Measurements from ENCODE around the gene FKBP8.

DNA sequence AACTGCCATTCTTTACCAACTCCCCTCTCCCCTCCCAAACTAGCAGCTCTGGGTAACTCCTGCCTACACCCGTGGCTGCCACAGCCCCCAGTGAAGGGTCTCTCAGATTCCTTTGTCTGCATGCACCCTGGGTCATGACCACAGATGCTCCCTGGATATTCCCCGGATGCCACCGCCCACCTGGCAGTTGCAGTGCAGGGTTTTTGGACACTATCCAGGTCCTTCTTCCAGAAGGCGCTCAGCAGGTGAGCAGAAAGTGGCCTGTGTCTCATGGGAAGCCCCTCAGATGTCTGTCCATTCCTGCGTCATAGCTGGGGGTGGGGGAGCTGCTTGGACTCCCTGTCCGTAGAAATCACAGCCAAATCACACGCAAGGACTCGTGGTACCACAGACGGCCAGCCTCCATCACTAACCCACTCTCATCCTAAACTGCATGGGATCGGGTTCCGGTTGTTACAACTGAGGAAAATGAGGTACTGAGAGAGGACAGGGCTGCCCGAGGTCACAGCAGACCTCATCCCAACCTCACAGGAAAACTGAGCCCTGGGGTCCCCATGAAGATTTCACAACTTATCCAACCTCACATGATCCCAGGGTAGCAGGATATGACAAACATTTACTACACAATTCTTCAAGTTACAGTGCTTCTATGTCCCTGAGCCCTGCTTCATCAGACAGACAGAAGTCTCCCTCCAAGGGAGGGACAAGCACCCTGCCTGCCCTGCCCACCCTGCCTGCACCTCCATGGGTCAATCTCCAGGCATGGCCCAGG is 60.1 kb downstream of the FKBP8 start:
- TF ChIP-seq, protein P1, sequence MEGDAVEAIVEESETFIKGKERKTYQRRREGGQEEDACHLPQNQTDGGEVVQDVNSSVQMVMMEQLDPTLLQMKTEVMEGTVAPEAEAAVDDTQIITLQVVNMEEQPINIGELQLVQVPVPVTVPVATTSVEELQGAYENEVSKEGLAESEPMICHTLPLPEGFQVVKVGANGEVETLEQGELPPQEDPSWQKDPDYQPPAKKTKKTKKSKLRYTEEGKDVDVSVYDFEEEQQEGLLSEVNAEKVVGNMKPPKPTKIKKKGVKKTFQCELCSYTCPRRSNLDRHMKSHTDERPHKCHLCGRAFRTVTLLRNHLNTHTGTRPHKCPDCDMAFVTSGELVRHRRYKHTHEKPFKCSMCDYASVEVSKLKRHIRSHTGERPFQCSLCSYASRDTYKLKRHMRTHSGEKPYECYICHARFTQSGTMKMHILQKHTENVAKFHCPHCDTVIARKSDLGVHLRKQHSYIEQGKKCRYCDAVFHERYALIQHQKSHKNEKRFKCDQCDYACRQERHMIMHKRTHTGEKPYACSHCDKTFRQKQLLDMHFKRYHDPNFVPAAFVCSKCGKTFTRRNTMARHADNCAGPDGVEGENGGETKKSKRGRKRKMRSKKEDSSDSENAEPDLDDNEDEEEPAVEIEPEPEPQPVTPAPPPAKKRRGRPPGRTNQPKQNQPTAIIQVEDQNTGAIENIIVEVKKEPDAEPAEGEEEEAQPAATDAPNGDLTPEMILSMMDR (IDR thresholded peaks at IDR 0.05) = no peak
- TF ChIP-seq POLR2A (IDR thresholded peaks at IDR 0.05) (no peak), EP300 (IDR thresholded peaks at IDR 0.05) (no peak), POLR2AphosphoS5 (IDR thresholded peaks at IDR 0.05) (no peak)
